OCI-LY3 (cell line): ENCODE measurements around the gene HOXA3.

ENCODE experiments used
- CTCF ChIP-seq: fragments of 200-600, 300-600 bp; sonication (generic); IDR thresholded peaks from 2 replicates; pipeline ENCODE4 v1.5.1; 2014; ENCODE audit warnings: antibody characterized with exemption, low read length, low read depth
- EZH2phosphoT487 ChIP-seq: fragments of 200-600 bp; shearing (Covaris generic); IDR thresholded peaks from 2 replicates; pipeline ENCODE4 v1.6.1; 2018; ENCODE audit warnings: antibody characterized with exemption, mixed run types, low read depth

- TF ChIP-seq CTCF (no peak), EZH2phosphoT487 (no peak)
These were observed 24.1 kb upstream of the HOXA3 start for GRCh38 chr7:27176524-27176845.
